ENCODE measurements around the gene OLFML2B.

The OLFML2B gene

GRCh38 chr1:161940866-161941591, 82.6 kb downstream of the OLFML2B start:
- DNase-seq, result no peak

- DNase-seq, result no peak
These were observed 86.9 kb downstream of the OLFML2B start for GRCh38 chr1:161936786-161937185.

GRCh38 chr1:161935264-161935663, 88.4 kb downstream of the OLFML2B start:
- DNase-seq, result no peak

GRCh38 chr1:161933592-161934588, 89.8 kb downstream of the OLFML2B start:
- DNase-seq, result no peak
